PFSK-1 (cell line): Measurements from ENCODE around the gene E2F7.

Experiments
- FOXP2 ChIP-seq: optimal IDR thresholded peaks from 2 replicates; pipeline ENCODE3; 2011; ENCODE audit warnings: borderline replicate concordance, control low read depth, inconsistent platforms; ENCODE audit not compliant: insufficient read depth; ENCODE audit errors: extremely low read length, extremely low read depth
- POLR2AphosphoS5 ChIP-seq: IDR thresholded peaks from 2 replicates; pipeline ENCODE4 v1.6.1; 2012; ENCODE audit warnings: low read depth, mild to moderate bottlenecking, control low read depth, low read length, moderate library complexity
- SIN3A ChIP-seq: IDR thresholded peaks from 2 replicates; pipeline ENCODE4 v1.6.1; 2012; ENCODE audit warnings: mild to moderate bottlenecking, low read length, moderate library complexity, borderline replicate concordance; ENCODE audit not compliant: insufficient read depth
- TAF1 ChIP-seq: IDR thresholded peaks from 2 replicates; pipeline ENCODE4 v1.6.1; 2012; ENCODE audit warnings: low read length, control low read depth, borderline replicate concordance; ENCODE audit not compliant: insufficient read depth
- TF ChIP-seq, protein P1 (sequence below), 2 experiments: IDR thresholded peaks; 2 replicates each; pipeline versions ENCODE4 v1.6.1 to v1.8.0; 2011 to 2012; ENCODE audit warnings: low read depth in 2 of 2, low read length in 2 of 2, control low read depth in 1 of 2, inconsistent platforms in 1 of 2, mild to moderate bottlenecking in 1 of 2, moderate library complexity in 1 of 2; ENCODE audit not compliant: insufficient read depth in 1 of 2

The E2F7 gene

DNA sequence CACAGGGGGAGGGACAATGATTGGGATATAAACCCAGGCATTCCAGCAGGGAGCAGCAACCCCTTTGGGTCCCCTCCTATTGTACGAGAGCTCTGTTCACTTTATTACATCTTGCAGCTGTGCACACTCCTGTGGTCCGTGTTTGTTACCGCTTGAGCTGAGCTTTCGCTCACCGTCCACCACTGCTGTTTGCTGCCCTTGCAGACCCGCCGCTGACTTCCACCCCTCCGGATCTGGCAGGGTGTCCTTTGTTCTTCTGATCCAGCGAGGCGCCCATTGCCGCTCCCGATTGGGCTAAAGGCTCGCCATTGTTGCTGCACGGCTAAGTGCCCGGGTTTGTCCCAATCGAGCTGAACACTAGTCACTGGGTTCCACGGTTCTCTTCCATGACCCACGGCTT is 64.1 kb downstream of the E2F7 start:
- TF ChIP-seq, protein P1, sequence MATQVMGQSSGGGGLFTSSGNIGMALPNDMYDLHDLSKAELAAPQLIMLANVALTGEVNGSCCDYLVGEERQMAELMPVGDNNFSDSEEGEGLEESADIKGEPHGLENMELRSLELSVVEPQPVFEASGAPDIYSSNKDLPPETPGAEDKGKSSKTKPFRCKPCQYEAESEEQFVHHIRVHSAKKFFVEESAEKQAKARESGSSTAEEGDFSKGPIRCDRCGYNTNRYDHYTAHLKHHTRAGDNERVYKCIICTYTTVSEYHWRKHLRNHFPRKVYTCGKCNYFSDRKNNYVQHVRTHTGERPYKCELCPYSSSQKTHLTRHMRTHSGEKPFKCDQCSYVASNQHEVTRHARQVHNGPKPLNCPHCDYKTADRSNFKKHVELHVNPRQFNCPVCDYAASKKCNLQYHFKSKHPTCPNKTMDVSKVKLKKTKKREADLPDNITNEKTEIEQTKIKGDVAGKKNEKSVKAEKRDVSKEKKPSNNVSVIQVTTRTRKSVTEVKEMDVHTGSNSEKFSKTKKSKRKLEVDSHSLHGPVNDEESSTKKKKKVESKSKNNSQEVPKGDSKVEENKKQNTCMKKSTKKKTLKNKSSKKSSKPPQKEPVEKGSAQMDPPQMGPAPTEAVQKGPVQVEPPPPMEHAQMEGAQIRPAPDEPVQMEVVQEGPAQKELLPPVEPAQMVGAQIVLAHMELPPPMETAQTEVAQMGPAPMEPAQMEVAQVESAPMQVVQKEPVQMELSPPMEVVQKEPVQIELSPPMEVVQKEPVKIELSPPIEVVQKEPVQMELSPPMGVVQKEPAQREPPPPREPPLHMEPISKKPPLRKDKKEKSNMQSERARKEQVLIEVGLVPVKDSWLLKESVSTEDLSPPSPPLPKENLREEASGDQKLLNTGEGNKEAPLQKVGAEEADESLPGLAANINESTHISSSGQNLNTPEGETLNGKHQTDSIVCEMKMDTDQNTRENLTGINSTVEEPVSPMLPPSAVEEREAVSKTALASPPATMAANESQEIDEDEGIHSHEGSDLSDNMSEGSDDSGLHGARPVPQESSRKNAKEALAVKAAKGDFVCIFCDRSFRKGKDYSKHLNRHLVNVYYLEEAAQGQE (IDR thresholded peaks at IDR 0.05; ENCODE audit: insufficient read depth in 1 of 2, low read depth in 2 of 2, low read length in 2 of 2), result no peak
- TF ChIP-seq TAF1, result no peak
- no peak for TF ChIP-seq FOXP2
- TF ChIP-seq SIN3A, result no peak
- TF ChIP-seq POLR2AphosphoS5, result no peak

DNA sequence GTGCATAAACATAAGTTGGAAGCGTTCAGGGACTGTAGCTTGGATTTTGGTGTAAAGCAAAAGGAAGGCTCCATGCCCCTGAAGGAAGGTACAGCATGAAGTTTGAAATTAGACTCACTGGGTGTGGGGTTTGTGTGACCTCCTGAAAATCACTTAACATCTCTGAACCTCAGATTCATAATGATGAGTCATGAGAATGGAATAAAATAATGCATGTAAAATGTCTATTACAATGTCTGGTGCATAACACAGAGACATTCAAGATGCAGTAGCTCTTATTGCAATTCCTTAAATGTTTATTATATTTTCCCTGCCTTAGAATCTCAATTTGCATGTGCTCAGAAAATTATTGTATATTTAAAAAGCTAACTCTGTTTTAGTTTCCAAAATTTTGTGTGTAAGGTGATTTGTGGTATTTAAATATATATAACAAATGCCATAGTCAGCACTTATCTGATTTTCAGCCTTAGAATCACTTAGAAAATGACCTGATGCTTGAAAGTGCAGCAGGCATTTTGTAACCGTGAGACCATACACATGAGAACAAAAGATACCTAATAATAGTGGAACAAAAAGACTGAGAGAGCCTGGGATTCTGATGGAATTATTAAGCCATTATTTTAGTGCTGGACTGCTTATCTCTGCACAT is 66.3 kb downstream of the E2F7 start:
- TF ChIP-seq TAF1 (no peak), POLR2AphosphoS5 (no peak), FOXP2 (no peak), SIN3A (no peak)
- TF ChIP-seq, protein P1 (IDR thresholded peaks at IDR 0.05; ENCODE audit: insufficient read depth in 1 of 2, low read depth in 2 of 2, low read length in 2 of 2), result no peak

GRCh38 chr12:76998386-76998785 is 67.0 kb downstream of the E2F7 start:
- TF ChIP-seq, protein P1 (IDR thresholded peaks at IDR 0.05; ENCODE audit: insufficient read depth in 1 of 2, low read depth in 2 of 2, low read length in 2 of 2), result no peak
- TF ChIP-seq POLR2AphosphoS5 (no peak), SIN3A (no peak), TAF1 (no peak), FOXP2 (no peak)

DNA sequence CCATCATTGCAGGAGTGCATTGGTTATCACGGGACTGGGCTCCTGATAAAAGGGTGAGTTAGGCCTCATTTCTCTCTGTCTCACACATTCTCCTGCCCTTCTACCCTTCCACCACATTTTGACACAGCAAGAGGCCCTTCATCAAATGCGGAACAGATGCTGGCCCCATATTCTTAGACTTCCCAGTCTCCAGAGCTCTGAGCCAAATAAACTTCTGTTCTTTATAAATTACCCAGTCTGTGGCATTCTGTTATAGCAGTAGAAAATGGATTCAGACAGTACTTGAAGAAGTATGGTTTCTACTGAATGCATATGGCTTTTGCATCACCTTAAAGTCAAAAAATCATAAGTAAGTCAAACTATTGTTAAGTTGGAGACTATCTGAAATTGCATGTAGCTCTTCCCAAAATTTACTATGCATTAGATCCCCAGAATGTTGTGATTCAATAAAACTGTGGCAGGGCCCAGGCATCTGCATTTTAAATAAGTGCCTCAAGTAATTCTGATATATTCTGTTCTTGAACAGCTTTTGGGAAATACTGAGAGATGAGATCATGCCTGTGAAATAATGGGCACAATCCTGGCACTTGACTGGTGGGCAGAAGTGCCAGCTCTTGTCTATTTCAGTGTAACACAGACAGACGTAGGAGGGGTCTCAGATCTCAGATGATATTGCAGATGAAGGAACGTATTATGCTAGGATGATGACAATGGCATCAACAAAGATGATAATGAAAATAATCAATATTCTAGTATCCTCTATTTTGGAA is 68.2 kb downstream of the E2F7 start:
- TF ChIP-seq FOXP2 (no peak), SIN3A (no peak), TAF1 (no peak), POLR2AphosphoS5 (no peak)
- TF ChIP-seq, protein P1 (IDR thresholded peaks at IDR 0.05; ENCODE audit: insufficient read depth in 1 of 2, low read depth in 2 of 2, low read length in 2 of 2), result no peak
